Caco-2 (cell line): ENCODE data around the gene TNP2. TPM values are rescaled to one million over a fixed set of nuclear protein-coding genes. Genes with fewer than 3 reads are reported as not detected.

Experiments used
- BruUV-seq: library from RNA; stranded (reverse); fragments of 400-500 nt; replicated peaks from 2 replicates; lab custom pipeline; 2021; lab: Mats Ljungman, UMichigan
- CTCF ChIA-PET: fragments of 300-600 bp; sonication (Branson Sonifier 250); formaldehyde crosslinking; loops from one replicate; lab custom pipeline; 2022; ENCODE audit warnings: antibody characterized with exemption; lab: Charles Lee
- POLR2A ChIA-PET: fragments of 300-600 bp; sonication (Branson Sonifier 250); formaldehyde crosslinking; loops from one replicate; lab custom pipeline; 2022; ENCODE audit warnings: antibody characterized with exemption; lab: Charles Lee
- DNase-seq, 2 experiments: peaks; one replicate each; pipeline versions ENCODE4 v3.0.0 to v3.0.0-alpha.2; 2020 to 2022
- H3K27me3 ChIP-seq: replicated peaks from 2 replicates; pipeline ENCODE4 v1.6.0; 2011; ENCODE audit warnings: low read length; ENCODE audit not compliant: control insufficient read depth, insufficient read depth
- H3K36me3 ChIP-seq: 2 replicates; pipeline ENCODE4 v1.5.1; 2011; ENCODE audit warnings: low read length; ENCODE audit not compliant: control insufficient read depth, insufficient read depth
- H3K4me1 ChIP-seq: fragments of 250-450 bp; sonication (Bioruptor Pico); 2 replicates; pipeline ENCODE4 v1.5.1; 2020; ENCODE audit warnings: mild to moderate bottlenecking
- H3K4me3 ChIP-seq: 2 replicates; pipeline ENCODE4 v1.5.1; 2011; ENCODE audit warnings: low read depth, mild to moderate bottlenecking, control low read depth, low read length
- H3K9me3 ChIP-seq: fragments of 250-450 bp; sonication (Bioruptor Pico); 2 replicates; pipeline ENCODE4 v1.5.1; 2020; ENCODE audit warnings: mild to moderate bottlenecking, moderate library complexity
- H3K27ac Mint-ChIP-seq: one replicate; pipeline ENCODE4 v1.8.0; 2022; ENCODE audit warnings: mixed read lengths; ENCODE audit not compliant: unreplicated experiment
- H3K27me3 Mint-ChIP-seq: one replicate; pipeline ENCODE4 v1.8.0; 2022; ENCODE audit warnings: mixed read lengths; ENCODE audit not compliant: insufficient read depth, unreplicated experiment
- H3K36me3 Mint-ChIP-seq: one replicate; pipeline ENCODE4 v1.8.0; 2022; ENCODE audit warnings: mild to moderate bottlenecking, mixed read lengths; ENCODE audit not compliant: insufficient read depth, unreplicated experiment
- H3K4me1 Mint-ChIP-seq: one replicate; pipeline ENCODE4 v1.8.0; 2022; ENCODE audit warnings: low read depth, mixed read lengths; ENCODE audit not compliant: unreplicated experiment
- H3K4me3 Mint-ChIP-seq: one replicate; pipeline ENCODE4 v1.8.0; 2022; ENCODE audit warnings: mild to moderate bottlenecking, moderate library complexity, mixed read lengths; ENCODE audit not compliant: unreplicated experiment
- H3K9me3 Mint-ChIP-seq: one replicate; pipeline ENCODE4 v1.8.0; 2022; ENCODE audit warnings: mixed read lengths; ENCODE audit not compliant: unreplicated experiment
- CTCF ChIP-seq, 2 experiments: fragments of 200-600 bp in 1 of 2; IDR thresholded peaks; 1 replicate in 1 of 2; 2 replicates in 1 of 2; pipeline versions ENCODE4 v1.5.1 to v1.8.0; 2011 to 2022; ENCODE audit warnings: antibody characterized with exemption in 1 of 2, control low read depth in 1 of 2, inconsistent platforms in 1 of 2, low read depth in 1 of 2, low read length in 1 of 2, mild to moderate bottlenecking in 1 of 2, moderate library complexity in 1 of 2; ENCODE audit not compliant: insufficient read depth in 1 of 2, severe bottlenecking in 1 of 2, unreplicated experiment in 1 of 2
- intact Hi-C: fragments of 100-400 bp; cut with micrococcal nuclease; formaldehyde crosslinking; loops from one replicate; pipeline ENCODE4 v1.10.0; 2022; ENCODE audit not compliant: unreplicated experiment
- total RNA-seq: library from RNA; stranded (reverse); gene quantifications from 2 replicates; pipeline ENCODE4 v1.2.3, GENCODE V29; 2022

TNP2 gene
- total RNA-seq, 1 experiment from 2014 or later = not detected

- no peak overlapping the region for H3K4me3 Mint-ChIP-seq
- CTCF ChIA-PET = no interaction called here
- Histone ChIP-seq H3K36me3 (no peaks in the 10 kb centered on the region), H3K9me3 (no peaks in the 10 kb centered on the region), H3K4me1 (peaks cover 29% of the 10 kb centered on the region), H3K27me3 (no peaks in the 10 kb centered on the region), H3K4me3 (no peak overlapping the region)
- H3K36me3 Mint-ChIP-seq = no peaks in the 10 kb centered on the region
- POLR2A ChIA-PET = no interaction called here
- intact Hi-C loops = no loop called here
- BruUV-seq = no TSS peak
- H3K4me1 Mint-ChIP-seq = peaks cover 19% of the 10 kb centered on the region
- no peaks in the 10 kb centered on the region for H3K9me3 Mint-ChIP-seq
- no peaks in the 10 kb centered on the region for H3K27me3 Mint-ChIP-seq
- no peak for TF ChIP-seq CTCF (IDR thresholded peaks at IDR 0.05; ENCODE audit: insufficient read depth in 1 of 2, low read depth in 1 of 2, low read length in 1 of 2, severe bottlenecking in 1 of 2, unreplicated experiment in 1 of 2)
- H3K27ac Mint-ChIP-seq = no peak overlapping the region
- no peak for DNase-seq
Measured at GRCh38 chr16:11264155-11264832, 4.8 kb downstream of the TNP2 start.

GRCh38 chr16:11263737-11264136, 5.4 kb downstream of the TNP2 start:
- Mint-ChIP-seq H3K36me3 (no peaks in the 10 kb centered on the region), H3K9me3 (no peaks in the 10 kb centered on the region), H3K4me1 (peaks cover 20% of the 10 kb centered on the region), H3K4me3 (no peak overlapping the region), H3K27me3 (no peaks in the 10 kb centered on the region), H3K27ac (no peak overlapping the region)
- no peaks in the 10 kb centered on the region for H3K27me3 ChIP-seq
- H3K4me3 ChIP-seq = no peak overlapping the region
- TF ChIP-seq CTCF (IDR thresholded peaks at IDR 0.05; ENCODE audit: insufficient read depth in 1 of 2, low read depth in 1 of 2, low read length in 1 of 2, severe bottlenecking in 1 of 2, unreplicated experiment in 1 of 2) = no peak
- no TSS peak for BruUV-seq
- DNase-seq = no peak
- POLR2A ChIA-PET = no interaction called here
- intact Hi-C loops = no loop called here
- CTCF ChIA-PET = interaction anchor here (0.6 kb wide), 1 partner anchor 16 kb away, joined by 3 read pairs; no protein-coding TSS in a partner anchor
- H3K36me3 ChIP-seq = no peaks in the 10 kb centered on the region
- no peaks in the 10 kb centered on the region for H3K9me3 ChIP-seq
- H3K4me1 ChIP-seq = peaks cover 31% of the 10 kb centered on the region

GRCh38 chr16:11262915-11263314, 6.2 kb downstream of the TNP2 start:
- Mint-ChIP-seq H3K4me3 (no peak overlapping the region), H3K4me1 (peaks cover 20% of the 10 kb centered on the region), H3K27me3 (no peaks in the 10 kb centered on the region), H3K27ac (no peak overlapping the region), H3K36me3 (no peaks in the 10 kb centered on the region), H3K9me3 (no peaks in the 10 kb centered on the region)
- intact Hi-C loops = no loop called here
- TF ChIP-seq CTCF (IDR thresholded peaks at IDR 0.05; ENCODE audit: insufficient read depth in 1 of 2, low read depth in 1 of 2, low read length in 1 of 2, severe bottlenecking in 1 of 2, unreplicated experiment in 1 of 2) = no peak
- Histone ChIP-seq H3K27me3 (no peaks in the 10 kb centered on the region), H3K4me3 (no peak overlapping the region), H3K36me3 (no peaks in the 10 kb centered on the region), H3K4me1 (peaks cover 31% of the 10 kb centered on the region), H3K9me3 (no peaks in the 10 kb centered on the region)
- POLR2A ChIA-PET = no interaction called here
- CTCF ChIA-PET = no interaction called here
- BruUV-seq = no TSS peak
- DNase-seq = no peak
